Measurements from ENCODE around the gene ARPIN. TPM values are rescaled to one million over a fixed set of nuclear protein-coding genes. Genes with fewer than 3 reads are reported as not detected.

ARPIN gene
- total RNA-seq, 1 experiment from 2014 or later: 8.8 TPM

DNA sequence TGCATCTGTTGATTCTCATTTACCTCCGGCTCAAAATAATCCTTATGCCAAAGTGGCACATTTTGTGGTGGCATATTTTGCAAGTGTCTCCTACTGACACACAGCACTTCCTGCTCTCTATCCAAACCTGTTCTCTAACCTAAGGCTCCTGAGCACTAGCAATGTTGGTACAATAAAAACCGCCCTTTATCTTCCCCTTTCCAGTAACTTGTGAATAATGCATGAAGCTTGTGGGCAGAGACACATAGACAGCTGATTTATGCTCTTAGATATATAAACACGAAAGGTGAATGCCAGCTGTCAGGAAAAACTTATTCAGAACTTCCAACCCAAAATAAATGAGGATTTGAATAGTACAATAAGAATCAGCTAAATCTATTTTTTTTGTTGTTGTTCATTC lies 34.6 kb upstream of the ARPIN start:
- TF ChIP-seq, protein P1, sequence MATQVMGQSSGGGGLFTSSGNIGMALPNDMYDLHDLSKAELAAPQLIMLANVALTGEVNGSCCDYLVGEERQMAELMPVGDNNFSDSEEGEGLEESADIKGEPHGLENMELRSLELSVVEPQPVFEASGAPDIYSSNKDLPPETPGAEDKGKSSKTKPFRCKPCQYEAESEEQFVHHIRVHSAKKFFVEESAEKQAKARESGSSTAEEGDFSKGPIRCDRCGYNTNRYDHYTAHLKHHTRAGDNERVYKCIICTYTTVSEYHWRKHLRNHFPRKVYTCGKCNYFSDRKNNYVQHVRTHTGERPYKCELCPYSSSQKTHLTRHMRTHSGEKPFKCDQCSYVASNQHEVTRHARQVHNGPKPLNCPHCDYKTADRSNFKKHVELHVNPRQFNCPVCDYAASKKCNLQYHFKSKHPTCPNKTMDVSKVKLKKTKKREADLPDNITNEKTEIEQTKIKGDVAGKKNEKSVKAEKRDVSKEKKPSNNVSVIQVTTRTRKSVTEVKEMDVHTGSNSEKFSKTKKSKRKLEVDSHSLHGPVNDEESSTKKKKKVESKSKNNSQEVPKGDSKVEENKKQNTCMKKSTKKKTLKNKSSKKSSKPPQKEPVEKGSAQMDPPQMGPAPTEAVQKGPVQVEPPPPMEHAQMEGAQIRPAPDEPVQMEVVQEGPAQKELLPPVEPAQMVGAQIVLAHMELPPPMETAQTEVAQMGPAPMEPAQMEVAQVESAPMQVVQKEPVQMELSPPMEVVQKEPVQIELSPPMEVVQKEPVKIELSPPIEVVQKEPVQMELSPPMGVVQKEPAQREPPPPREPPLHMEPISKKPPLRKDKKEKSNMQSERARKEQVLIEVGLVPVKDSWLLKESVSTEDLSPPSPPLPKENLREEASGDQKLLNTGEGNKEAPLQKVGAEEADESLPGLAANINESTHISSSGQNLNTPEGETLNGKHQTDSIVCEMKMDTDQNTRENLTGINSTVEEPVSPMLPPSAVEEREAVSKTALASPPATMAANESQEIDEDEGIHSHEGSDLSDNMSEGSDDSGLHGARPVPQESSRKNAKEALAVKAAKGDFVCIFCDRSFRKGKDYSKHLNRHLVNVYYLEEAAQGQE (IDR thresholded peaks at IDR 0.05; ENCODE audit: low read depth): no peak
- TF ChIP-seq SRF (IDR thresholded peaks at IDR 0.05; ENCODE audit: low read depth) (no peak), POLR2AphosphoS5 (IDR thresholded peaks at IDR 0.05; ENCODE audit: low read depth, low read length) (no peak), CEBPB (IDR thresholded peaks at IDR 0.05; ENCODE audit: low read depth) (no peak), ZNF274 (IDR thresholded peaks at IDR 0.05; ENCODE audit: low read depth, low read length) (no peak), SP1 (IDR thresholded peaks at IDR 0.05; ENCODE audit: low read depth) (no peak), ZFX (IDR thresholded peaks at IDR 0.05) (no peak), POLR2A (IDR thresholded peaks at IDR 0.05; ENCODE audit: borderline replicate concordance, extremely low read depth, insufficient read depth, insufficient read length) (no peak), YY1 (IDR thresholded peaks at IDR 0.05; ENCODE audit: extremely low read depth, insufficient replicate concordance, low read depth, low read length) (no peak), EGR1 (IDR thresholded peaks at IDR 0.05; ENCODE audit: low read depth) (no peak), SIN3A (IDR thresholded peaks at IDR 0.05; ENCODE audit: low read depth) (no peak), FOSL1 (IDR thresholded peaks at IDR 0.05; ENCODE audit: low read depth) (no peak), CBX3 (IDR thresholded peaks at IDR 0.05; ENCODE audit: low read depth) (no peak), TCF7L2 (IDR thresholded peaks at IDR 0.05; ENCODE audit: borderline replicate concordance, extremely low read depth, insufficient read depth, insufficient read length) (no peak), EZH2phosphoT487 (IDR thresholded peaks at IDR 0.05; ENCODE audit: borderline replicate concordance) (no peak), RAD21 (IDR thresholded peaks at IDR 0.05; ENCODE audit: low read depth) (no peak)
- TF ChIP-seq, protein P2, sequence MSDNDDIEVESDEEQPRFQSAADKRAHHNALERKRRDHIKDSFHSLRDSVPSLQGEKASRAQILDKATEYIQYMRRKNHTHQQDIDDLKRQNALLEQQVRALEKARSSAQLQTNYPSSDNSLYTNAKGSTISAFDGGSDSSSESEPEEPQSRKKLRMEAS (IDR thresholded peaks at IDR 0.05): no peak
- TF ChIP-seq, protein P3, sequence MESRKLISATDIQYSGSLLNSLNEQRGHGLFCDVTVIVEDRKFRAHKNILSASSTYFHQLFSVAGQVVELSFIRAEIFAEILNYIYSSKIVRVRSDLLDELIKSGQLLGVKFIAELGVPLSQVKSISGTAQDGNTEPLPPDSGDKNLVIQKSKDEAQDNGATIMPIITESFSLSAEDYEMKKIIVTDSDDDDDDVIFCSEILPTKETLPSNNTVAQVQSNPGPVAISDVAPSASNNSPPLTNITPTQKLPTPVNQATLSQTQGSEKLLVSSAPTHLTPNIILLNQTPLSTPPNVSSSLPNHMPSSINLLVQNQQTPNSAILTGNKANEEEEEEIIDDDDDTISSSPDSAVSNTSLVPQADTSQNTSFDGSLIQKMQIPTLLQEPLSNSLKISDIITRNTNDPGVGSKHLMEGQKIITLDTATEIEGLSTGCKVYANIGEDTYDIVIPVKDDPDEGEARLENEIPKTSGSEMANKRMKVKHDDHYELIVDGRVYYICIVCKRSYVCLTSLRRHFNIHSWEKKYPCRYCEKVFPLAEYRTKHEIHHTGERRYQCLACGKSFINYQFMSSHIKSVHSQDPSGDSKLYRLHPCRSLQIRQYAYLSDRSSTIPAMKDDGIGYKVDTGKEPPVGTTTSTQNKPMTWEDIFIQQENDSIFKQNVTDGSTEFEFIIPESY (IDR thresholded peaks at IDR 0.05; ENCODE audit: extremely low read depth, insufficient replicate concordance, low read length): no peak
- TF ChIP-seq, protein P4, sequence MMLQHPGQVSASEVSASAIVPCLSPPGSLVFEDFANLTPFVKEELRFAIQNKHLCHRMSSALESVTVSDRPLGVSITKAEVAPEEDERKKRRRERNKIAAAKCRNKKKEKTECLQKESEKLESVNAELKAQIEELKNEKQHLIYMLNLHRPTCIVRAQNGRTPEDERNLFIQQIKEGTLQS (IDR thresholded peaks at IDR 0.05): no peak
- TF ChIP-seq, protein P5, sequence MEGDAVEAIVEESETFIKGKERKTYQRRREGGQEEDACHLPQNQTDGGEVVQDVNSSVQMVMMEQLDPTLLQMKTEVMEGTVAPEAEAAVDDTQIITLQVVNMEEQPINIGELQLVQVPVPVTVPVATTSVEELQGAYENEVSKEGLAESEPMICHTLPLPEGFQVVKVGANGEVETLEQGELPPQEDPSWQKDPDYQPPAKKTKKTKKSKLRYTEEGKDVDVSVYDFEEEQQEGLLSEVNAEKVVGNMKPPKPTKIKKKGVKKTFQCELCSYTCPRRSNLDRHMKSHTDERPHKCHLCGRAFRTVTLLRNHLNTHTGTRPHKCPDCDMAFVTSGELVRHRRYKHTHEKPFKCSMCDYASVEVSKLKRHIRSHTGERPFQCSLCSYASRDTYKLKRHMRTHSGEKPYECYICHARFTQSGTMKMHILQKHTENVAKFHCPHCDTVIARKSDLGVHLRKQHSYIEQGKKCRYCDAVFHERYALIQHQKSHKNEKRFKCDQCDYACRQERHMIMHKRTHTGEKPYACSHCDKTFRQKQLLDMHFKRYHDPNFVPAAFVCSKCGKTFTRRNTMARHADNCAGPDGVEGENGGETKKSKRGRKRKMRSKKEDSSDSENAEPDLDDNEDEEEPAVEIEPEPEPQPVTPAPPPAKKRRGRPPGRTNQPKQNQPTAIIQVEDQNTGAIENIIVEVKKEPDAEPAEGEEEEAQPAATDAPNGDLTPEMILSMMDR (IDR thresholded peaks at IDR 0.05 in 2 of 3, conservative IDR thresholded peaks at IDR 0.05 in 1 of 3; ENCODE audit: borderline replicate concordance in 1 of 3, insufficient read depth in 1 of 3, low read depth in 2 of 3, low read length in 2 of 3): no peak
- ATAC-seq (no peak), DNase-seq (ENCODE audit: low read depth, low spot score) (no peak)
- no peaks in the 10 kb centered on the region for H3K9me3 ChIP-seq (ENCODE audit: control insufficient read depth in 1 of 2, insufficient read depth in 1 of 2, low read depth in 1 of 2, low read length in 2 of 2)
- no peak overlapping the region for H3K9ac ChIP-seq (ENCODE audit: low read length)
- H3K4me3 ChIP-seq (replicated peaks in 1 of 2; ENCODE audit: low read depth in 1 of 2, low read length in 2 of 2): no peak overlapping the region
- no peaks in the 10 kb centered on the region for H3K4me1 ChIP-seq (ENCODE audit: control insufficient read depth in 1 of 2, insufficient read depth in 2 of 2, low read length in 2 of 2)
- no peak overlapping the region for H3K4me2 ChIP-seq (ENCODE audit: low read length)
- H3K36me3 ChIP-seq (ENCODE audit: control insufficient read depth in 1 of 2, insufficient read depth in 2 of 2, low read length in 2 of 2): no peaks in the 10 kb centered on the region
- H4K20me1 ChIP-seq (ENCODE audit: insufficient read depth): no peaks in the 10 kb centered on the region
- no peak overlapping the region for H3K27ac ChIP-seq (ENCODE audit: low read depth, low read length)
- no peak overlapping the region for H2AFZ ChIP-seq (ENCODE audit: low read depth, low read length, poor library complexity, severe bottlenecking)
- no peaks in the 10 kb centered on the region for H3K79me2 ChIP-seq (ENCODE audit: insufficient read depth, low read length)
- no TSS peak for BruUV-seq (replicated peaks)
- no peaks in the 10 kb centered on the region for H3K9me2 ChIP-seq (ENCODE audit: insufficient read depth)
- ChIA-PET RAD21 (ENCODE audit: low non-redundant PET in 1 of 2, low total read pairs in 2 of 2, uncharacterized antibody in 2 of 2, unreplicated experiment in 2 of 2) (no interaction called here), POLR2A (no interaction called here), CTCF (no interaction called here)
- no peaks in the 10 kb centered on the region for H3K27me3 ChIP-seq (ENCODE audit: insufficient read depth, low read length)
- intact Hi-C loops (cut with micrococcal nuclease): no loop called here
